Measurements from ENCODE around the gene PLEKHH3.

- no peak for TF ChIP-seq USF1 (IDR thresholded peaks at IDR 0.05)
- TF ChIP-seq CREB1 (IDR thresholded peaks at IDR 0.05; ENCODE audit: low read depth) = no peak
- no peak for TF ChIP-seq ZBTB7A (IDR thresholded peaks at IDR 0.05; ENCODE audit: low read depth)
- TF ChIP-seq RAD21 (IDR thresholded peaks at IDR 0.05; ENCODE audit: low read depth) = no peak
- TF ChIP-seq EP300 (IDR thresholded peaks at IDR 0.05; ENCODE audit: borderline replicate concordance) = no peak
- no peak for TF ChIP-seq EGR1 (IDR thresholded peaks at IDR 0.05)
These were observed 14.3 kb upstream of the PLEKHH3 start for GRCh38 chr17:42691021-42691545.

Data from Ishikawa (cell line).